Mammary epithelial cell (primary cell): ENCODE measurements around the gene PNPLA1.

Experiments
- CTCF ChIP-seq, 2 donors: IDR thresholded peaks in 1 of 2; conservative IDR thresholded peaks in 1 of 2; 2 replicates each; pipeline ENCODE4 v1.5.1; 2011 to 2012; ENCODE audit warnings: inconsistent platforms in 2 of 2, low read length in 2 of 2, mild to moderate bottlenecking in 2 of 2, control low read depth in 1 of 2, low read depth in 1 of 2; ENCODE audit not compliant: insufficient read depth in 1 of 2; ENCODE audit errors: extremely low read depth in 1 of 2
- EZH2 ChIP-seq: IDR thresholded peaks from 2 replicates; pipeline ENCODE4 v1.6.1; 2012; ENCODE audit warnings: low read length, inconsistent platforms, borderline replicate concordance

- TF ChIP-seq CTCF (conservative IDR thresholded peaks at IDR 0.05 in 1 of 2, IDR thresholded peaks at IDR 0.05 in 1 of 2; ENCODE audit: extremely low read depth in 1 of 2, insufficient read depth in 1 of 2, low read depth in 1 of 2, low read length in 2 of 2) (no peak), EZH2 (no peak)
Observed at GRCh38 chr6:36242161-36242560, 27.7 kb upstream of the PNPLA1 start.
